Nucleus accumbens (tissue), 56 donors: ENCODE measurements around the gene LARGE2.
A peak's percentile ranks its signal among the peaks of the same experiment; 100 is the strongest.
"Not testable (repeated sequence)": the region's sequence is repeated elsewhere in the genome, so short reads cannot be mapped to it uniquely, and the experiment has no call there.

Source experiments
- DNase-seq, 56 donors: peaks; one replicate each; lab custom pipeline; 2025; lab: John Stamatoyannopoulos, UW

Gene LARGE2

GRCh38 chr11:45895553-45896259 lies 26.8 kb upstream of the LARGE2 start:
- DNase-seq: no peak

- DNase-seq: peak in 21 of 56 donors; percentile 18 to 74 (median 36)
These were observed 26.0 kb upstream of the LARGE2 start for GRCh38 chr11:45896422-45896984.

DNA sequence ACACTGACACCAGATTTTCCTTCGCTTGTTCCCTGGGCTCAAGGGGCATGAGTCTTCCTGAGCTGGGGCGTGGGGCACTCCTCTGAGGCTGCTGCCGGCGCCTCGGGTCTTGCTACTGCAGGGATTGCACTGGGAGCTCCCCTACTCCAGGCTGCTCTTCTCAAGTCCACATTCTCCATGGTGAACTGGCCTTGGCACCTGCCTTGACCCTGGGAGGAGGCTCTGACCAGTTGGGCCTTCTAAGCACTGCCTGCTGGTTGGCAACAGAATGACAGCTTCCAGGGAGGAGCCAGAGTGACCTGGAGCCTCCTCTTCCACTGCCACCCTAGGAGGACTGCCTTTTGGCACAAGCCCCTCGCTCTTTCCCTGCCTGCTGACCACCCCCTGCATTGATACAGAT lies 24.9 kb upstream of the LARGE2 start:
- DNase-seq: no peak

GRCh38 chr11:45899086-45899447 lies 23.4 kb upstream of the LARGE2 start:
- no peak for DNase-seq

- DNase-seq: peak; percentile 43 to 95 (median 88)
These were observed 22.8 kb upstream of the LARGE2 start for GRCh38 chr11:45899448-45900174.

DNA sequence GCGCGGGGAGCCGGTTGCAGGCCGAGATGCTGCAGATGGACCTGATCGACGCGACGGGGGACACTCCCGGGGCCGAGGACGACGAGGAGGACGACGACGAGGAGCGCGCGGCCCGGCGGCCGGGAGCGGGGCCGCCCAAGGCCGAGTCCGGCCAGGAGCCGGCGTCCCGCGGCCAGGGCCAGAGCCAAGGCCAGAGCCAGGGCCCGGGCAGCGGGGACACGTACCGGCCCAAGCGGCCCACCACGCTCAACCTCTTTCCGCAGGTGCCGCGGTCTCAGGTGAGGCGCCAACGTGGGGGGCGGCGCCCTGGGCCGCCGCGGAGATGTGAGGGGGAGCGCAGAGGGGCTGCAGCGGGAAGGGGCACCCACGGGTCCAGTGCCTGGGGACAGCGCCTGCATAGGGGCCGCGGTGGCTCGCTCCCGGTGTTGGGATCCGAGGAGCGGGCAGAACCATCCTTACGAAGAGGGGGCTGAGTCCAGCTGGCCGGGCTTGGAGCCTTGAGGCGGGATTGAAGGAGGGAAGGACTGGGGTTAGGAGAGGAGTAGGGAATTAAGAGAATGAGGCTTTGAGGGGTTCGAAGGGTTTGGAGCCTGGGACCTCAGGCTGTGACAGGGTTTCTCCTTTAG lies 22.2 kb upstream of the LARGE2 start:
- DNase-seq: not testable (repeated sequence)

DNA sequence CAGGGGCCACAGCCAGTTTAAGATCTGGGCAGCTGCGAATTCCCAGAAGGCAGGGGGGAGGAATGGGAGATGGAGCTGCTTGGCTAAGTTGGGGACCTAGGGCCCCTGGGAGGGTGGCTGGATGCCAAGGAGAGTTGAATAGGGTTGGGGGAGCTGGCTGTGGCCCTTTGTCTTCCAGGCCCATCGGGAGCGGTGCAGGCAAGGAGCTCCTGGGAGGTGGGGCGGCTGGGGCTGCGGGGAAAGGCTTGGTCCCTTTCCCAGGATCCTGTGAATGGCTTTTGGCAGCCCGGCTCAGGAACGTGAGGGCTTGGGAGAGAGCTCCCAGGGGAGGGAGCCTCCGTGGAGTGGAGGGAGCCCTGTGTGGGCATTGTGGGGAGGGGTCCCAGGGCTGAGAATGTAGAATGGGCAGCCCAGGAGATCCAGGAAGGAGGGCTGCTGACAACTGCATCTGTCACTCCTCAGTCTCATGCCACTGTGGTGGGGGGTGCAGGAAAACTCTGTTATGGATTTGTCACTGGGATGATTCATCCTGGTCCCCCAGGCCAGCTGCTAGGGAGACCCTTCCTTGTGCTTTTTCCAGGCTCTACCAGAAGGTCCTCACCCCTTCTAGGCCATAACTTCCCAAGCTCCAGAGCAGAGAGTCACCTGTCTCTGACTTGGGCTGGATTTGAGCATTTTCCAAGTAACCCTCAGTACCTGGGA lies 21.4 kb upstream of the LARGE2 start:
- peak in 52 of 56 donors; percentile 29 to 81 (median 63) for DNase-seq

GRCh38 chr11:45901626-45902025 lies 20.8 kb upstream of the LARGE2 start:
- peak in 53 of 56 donors; percentile 36 to 93 (median 79) for DNase-seq

DNA sequence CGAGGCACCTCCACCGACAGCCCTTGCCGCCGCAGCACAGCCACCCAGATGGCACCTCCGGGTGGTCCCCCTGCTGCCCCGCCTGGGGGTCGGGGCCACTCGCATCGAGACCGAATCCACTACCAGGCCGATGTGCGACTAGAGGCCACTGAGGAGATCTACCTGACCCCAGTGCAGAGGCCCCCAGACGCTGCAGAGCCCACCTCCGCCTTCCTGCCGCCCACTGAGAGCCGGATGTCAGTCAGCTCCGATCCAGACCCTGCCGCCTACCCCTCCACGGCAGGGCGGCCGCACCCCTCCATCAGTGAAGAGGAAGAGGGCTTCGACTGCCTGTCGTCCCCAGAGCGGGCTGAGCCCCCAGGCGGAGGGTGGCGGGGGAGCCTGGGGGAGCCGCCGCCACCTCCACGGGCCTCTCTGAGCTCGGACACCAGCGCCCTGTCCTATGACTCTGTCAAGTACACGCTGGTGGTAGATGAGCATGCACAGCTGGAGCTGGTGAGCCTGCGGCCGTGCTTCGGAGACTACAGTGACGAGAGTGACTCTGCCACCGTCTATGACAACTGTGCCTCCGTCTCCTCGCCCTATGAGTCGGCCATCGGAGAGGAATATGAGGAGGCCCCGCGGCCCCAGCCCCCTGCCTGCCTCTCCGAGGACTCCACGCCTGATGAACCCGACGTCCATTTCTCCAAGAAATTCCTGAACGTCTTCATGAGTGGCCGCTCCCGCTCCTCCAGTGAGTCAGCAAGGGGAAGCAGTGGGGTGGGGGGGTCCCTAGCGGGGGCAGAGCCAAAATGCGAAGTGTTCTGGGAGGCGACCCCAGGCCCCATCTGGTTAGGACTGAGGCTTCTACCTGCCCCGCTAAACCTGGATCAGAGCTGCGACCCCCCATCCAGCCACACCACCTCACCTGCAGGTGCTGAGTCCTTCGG lies 19.7 kb upstream of the LARGE2 start:
- DNase-seq: peak in 2 of 56 donors; percentile 19 to 26

DNA sequence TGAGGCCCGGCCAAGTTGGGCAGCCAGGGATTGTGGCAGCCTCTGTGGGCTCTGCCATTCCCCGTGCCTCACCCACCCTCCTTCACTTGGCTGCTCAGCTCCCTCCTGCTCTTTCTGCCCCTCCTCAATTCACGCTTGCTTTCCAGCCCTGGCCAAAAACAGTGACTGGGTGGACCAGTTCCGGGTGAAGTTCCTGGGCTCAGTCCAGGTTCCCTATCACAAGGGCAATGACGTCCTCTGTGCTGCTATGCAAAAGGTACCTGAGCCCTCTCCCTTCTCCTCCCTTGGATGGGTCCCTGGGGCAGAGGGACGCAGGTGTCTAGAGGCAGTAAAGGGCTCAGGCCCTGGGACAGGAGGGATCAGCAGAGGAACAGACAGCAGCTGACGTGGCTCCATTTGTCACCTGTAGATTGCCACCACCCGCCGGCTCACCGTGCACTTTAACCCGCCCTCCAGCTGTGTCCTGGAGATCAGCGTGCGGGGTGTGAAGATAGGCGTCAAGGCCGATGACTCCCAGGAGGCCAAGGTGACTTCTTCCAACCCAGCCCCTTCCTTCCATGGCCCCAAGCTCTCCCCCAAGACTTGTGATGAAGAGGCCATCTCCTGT lies 18.0 kb upstream of the LARGE2 start:
- no peak for DNase-seq

- DNase-seq: no peak
These were observed 17.4 kb upstream of the LARGE2 start for GRCh38 chr11:45905095-45905494.

- not testable (repeated sequence) for DNase-seq
These were observed 16.9 kb upstream of the LARGE2 start for GRCh38 chr11:45905576-45905975.

DNA sequence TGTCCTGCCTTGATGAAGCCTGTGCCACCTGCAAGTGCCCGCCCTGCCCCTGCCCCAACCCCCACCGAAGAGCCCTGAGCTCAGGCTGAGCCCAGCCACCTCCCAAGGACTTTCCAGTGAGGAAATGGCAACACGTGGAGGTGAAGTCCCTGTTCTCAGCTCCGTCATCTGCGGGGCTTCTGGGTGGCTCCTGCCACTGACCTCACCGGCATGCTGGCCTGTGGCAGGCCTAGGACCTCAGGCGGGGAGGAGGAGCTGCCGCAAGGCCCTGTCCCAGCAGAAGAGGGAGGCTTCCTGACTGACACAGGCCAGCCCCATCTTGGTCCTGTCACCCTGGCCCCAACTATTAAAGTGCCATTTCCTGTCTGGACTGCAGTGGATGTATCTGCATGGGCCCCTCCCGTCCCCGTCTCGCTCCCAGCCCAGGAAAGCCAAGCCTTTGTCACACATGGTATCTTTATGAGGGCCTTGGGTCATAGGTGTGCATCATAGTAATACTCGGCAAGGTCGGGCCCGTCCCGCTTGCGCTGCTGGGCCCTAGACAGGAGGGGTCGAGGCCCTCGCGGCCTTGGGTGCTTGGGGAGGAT lies 16.3 kb upstream of the LARGE2 start:
- DNase-seq: no peak

GRCh38 chr11:45906965-45907611 lies 15.4 kb upstream of the LARGE2 start, which contains the start of gene FREY1:
TSS of gene FREY1 (minus strand) at chr11:45907271. CDS start at chr11:45907245, 26 bp downstream.
- DNase-seq: peak in 7 of 56 donors; percentile 14 to 44 (median 33)

DNA sequence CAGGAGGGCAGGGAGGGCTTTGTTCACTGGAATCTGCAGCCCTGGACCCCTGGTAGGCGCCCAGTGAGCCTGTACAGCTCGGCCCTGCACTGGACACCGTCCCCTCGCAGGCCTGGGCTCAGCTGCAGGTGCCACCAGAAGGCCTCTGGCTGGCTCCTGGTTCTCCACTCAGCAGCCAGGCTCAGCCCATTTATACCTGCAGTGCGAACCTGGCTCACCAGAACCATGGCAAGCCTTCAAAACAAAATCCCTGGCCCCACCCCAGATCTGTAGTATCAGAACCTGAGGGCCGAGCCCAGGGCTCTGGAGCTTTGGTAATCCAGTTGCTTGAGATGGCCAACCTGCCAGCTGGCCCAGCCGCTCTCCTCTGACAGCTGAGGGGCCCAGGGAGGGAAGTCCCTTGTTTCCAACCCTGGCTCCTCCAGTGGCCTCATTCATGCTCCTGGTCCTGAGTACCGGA lies 14.5 kb upstream of the LARGE2 start:
- peak in 16 of 56 donors; percentile 17 to 61 (median 38) for DNase-seq

DNA sequence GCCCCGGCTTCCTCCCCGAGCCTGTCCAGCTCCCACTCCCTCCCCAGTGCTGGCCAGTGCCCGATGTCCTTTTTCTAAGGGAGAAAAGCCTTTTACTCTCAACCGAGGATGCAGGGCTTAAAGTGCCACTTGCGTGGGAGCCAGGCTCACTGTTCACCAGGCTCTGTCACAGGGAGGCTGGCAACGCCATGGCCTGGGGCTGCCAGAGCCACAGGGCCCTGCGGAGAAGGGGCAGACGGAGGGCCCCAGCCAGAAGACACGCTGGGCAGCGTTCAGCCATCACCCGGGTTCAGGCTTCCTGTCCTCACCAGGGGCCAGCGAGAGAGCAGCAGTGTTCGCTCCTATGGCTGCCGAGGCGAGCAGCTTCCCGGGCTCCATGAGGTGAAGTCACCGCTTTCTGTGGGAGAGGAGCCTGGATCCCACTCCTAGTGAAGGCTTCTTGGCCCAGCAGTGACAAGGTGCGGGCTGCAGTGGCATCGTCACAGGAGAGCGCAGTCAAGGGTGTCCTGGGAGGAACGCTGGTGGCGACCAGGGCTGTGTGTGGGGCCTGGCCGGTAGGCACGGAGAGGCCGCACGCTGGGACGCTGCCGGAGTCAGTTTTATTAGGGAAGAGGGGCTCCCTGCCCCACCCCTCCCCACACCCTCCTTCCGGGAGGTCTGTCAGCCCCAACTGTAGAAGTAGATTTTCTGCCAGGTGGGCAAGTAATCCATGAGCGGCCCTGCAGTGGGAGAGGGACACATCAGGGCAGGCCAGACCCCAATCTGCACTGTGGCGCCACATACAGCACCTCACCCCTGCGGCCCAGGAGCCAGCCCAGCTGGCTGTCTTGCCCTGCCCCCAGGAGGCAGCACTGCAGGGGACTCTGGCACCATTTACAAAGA lies 12.6 kb upstream of the LARGE2 start:
- peak in 11 of 56 donors; percentile 19 to 59 (median 41) for DNase-seq

DNA sequence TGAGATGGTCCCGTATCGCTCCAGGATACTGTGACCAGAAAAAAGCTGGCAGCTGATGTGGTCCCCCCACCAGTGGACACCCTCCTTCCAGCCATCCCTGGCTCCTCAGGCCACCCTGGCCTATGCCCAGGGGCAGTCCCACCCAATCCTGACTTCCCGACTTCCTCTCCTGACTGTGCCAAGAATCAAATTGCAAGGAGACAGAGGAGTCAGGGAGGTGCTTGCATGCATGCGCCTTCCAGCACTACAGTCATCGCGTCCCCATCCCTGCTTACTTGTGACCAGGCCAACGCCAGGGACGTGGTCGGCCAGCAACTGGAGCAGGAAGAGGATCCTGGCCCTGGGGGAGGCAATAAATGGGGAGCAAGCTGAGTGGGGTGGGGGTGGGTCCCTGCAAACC lies 11.8 kb upstream of the LARGE2 start:
- no peak for DNase-seq
